Stomach (tissue), 9 donors: ENCODE results near the gene CCDC68. TPM values are rescaled to one million over a fixed set of nuclear protein-coding genes. Genes with fewer than 3 reads are reported as not detected.
"Not testable (repeated sequence)": the region's sequence is repeated elsewhere in the genome, so short reads cannot be mapped to it uniquely, and the experiment has no call there.

ENCODE experiments used
- DNase-seq, 2 donors: peaks; one replicate each; pipeline versions ENCODE4 v3.0.0 to v3.0.0-alpha.2; 2013 to 2019
- H3K27ac ChIP-seq, 5 donors: fragments of 200-600 bp in 4 of 5; sonication (generic) in 4 of 5; one replicate each; pipeline ENCODE4 v1.5.1; 2013 to 2019; ENCODE audit warnings: mild to moderate bottlenecking in 1 of 5, moderate library complexity in 1 of 5
- H3K27me3 ChIP-seq, 3 donors: fragments of 200-600 bp; sonication (generic); one replicate each; pipeline ENCODE4 v1.5.1; 2017 to 2019; ENCODE audit warnings: mixed run types in 1 of 3
- H3K36me3 ChIP-seq, 4 donors: fragments of 200-600 bp; sonication (generic); 1 replicate in 3 of 4; 2 replicates in 1 of 4; pipeline ENCODE4 v1.5.1; 2016 to 2019
- H3K4me1 ChIP-seq, 4 donors: fragments of 200-600 bp; sonication (generic); one replicate each; pipeline ENCODE4 v1.5.1; 2016 to 2019
- H3K4me3 ChIP-seq, 4 donors: fragments of 200-600 bp; sonication (generic) in 3 of 4; one replicate each; pipeline ENCODE4 v1.5.1; 2016 to 2019; ENCODE audit warnings: mild to moderate bottlenecking in 1 of 4
- H3K9me3 ChIP-seq, 4 donors: fragments of 200-600 bp; sonication (generic); one replicate each; pipeline ENCODE4 v1.5.1; 2016 to 2019
- CTCF ChIP-seq, 7 experiments: fragments of 450-650 bp in 4 of 7; fragments of 200-600 bp in 3 of 7; sonication (generic) in 3 of 7; IDR thresholded peaks; one replicate each; pipeline ENCODE4 v1.5.1; 2016 to 2019; ENCODE audit warnings: antibody characterized with exemption in 7 of 7, control low read depth in 2 of 7, mild to moderate bottlenecking in 1 of 7
- EP300 ChIP-seq: sonication (generic); formaldehyde crosslinking; IDR thresholded peaks from one replicate; pipeline ENCODE4 v1.6.1; 2017; ENCODE audit warnings: antibody characterized with exemption
- POLR2A ChIP-seq, 4 donors: fragments of 450-650 bp; IDR thresholded peaks; one replicate each; pipeline ENCODE4 v1.6.1; 2016; ENCODE audit warnings: antibody characterized with exemption in 4 of 4, control low read depth in 2 of 4, mild to moderate bottlenecking in 1 of 4, moderate library complexity in 1 of 4
- POLR2AphosphoS5 ChIP-seq, 3 donors: sonication (generic); formaldehyde crosslinking; IDR thresholded peaks; one replicate each; pipeline ENCODE4 v1.6.1; 2016; ENCODE audit warnings: antibody characterized with exemption in 3 of 3
- WGBS, 5 donors: extraction: QIAGEN DNeasy Blood & Tissue Kit in 3 of 5; methylation state at CpG; one replicate each; pipeline versions ENCODE4 v1.1.5 to v1.1.7; 2013 to 2018; 5-methylcytosine and 5-hydroxymethylcytosine counted together
- intact Hi-C: fragments of 100-400 bp; cut with DNase I; formaldehyde crosslinking; loops from one replicate; pipeline ENCODE4 v1.15.1; 2023; ENCODE audit warnings: low total_unique reads
- polyA plus RNA-seq, 3 donors: library from polyadenylated mRNA; stranded (reverse); fragments of 200-250 nt; gene quantifications; one replicate each; pipeline ENCODE4 v1.2.3, GENCODE V29; 2013
- total RNA-seq, 5 donors: library from RNA; depleted of rRNA; stranded (reverse); fragments of >200 nt; gene quantifications; one replicate each; pipeline versions ENCODE4 v1.1.0 to v1.2.3, GENCODE V29; 2014 to 2016
- donor health status: healthy with polysubstance abuse.
- donor health status: Bipolar disorder and iron deficiency.
- donor health status: healthy.

Gene CCDC68
- total and polyA plus RNA-seq, 8 donors, result 2.8 to 154 (median 22.0) TPM

- no peak for DNase-seq
- H3K4me1 ChIP-seq, result no peaks in the 10 kb centered on the region
- H3K27me3 ChIP-seq, result no peaks in the 10 kb centered on the region
- intact Hi-C loops, result loop anchor here (10.0 kb wide), 2 partner anchors 306 to 536 kb away; no protein-coding TSS in a partner anchor
- TF ChIP-seq EP300 (no peak), POLR2A (IDR thresholded peaks at IDR 0.05) (no peak), CTCF (IDR thresholded peaks at IDR 0.05) (no peak), POLR2AphosphoS5 (IDR thresholded peaks at IDR 0.05) (no peak)
- WGBS, 5 donors, result 80 to 96% (median 83%) methylated on average over 1 of the region's 1 CpG
- no peak overlapping the region for H3K4me3 ChIP-seq
- peaks cover 0 to 7% (median 2%) of the 10 kb centered on the region in 4 donors for H3K9me3 ChIP-seq
- no peaks in the 10 kb centered on the region for H3K36me3 ChIP-seq
- no peak overlapping the region for H3K27ac ChIP-seq
Observed at GRCh38 chr18:54981076-54981475, 21.8 kb upstream of the CCDC68 start.

GRCh38 chr18:54975598-54975997 is 16.3 kb upstream of the CCDC68 start:
- no peak for TF ChIP-seq POLR2A (IDR thresholded peaks at IDR 0.05)
- no peak for TF ChIP-seq CTCF (IDR thresholded peaks at IDR 0.05)
- no peak for TF ChIP-seq POLR2AphosphoS5 (IDR thresholded peaks at IDR 0.05)
- no peak for TF ChIP-seq EP300
- H3K27ac ChIP-seq, result no peak overlapping the region
- no peak for DNase-seq
- H3K4me1 ChIP-seq, result no peaks in the 10 kb centered on the region
- H3K9me3 ChIP-seq, result peaks cover 0 to 7% (median 2%) of the 10 kb centered on the region in 4 donors
- WGBS, 5 donors, result 46 to 100% (median 97%) methylated on average over 2 of the region's 2 CpGs
- no peaks in the 10 kb centered on the region for H3K27me3 ChIP-seq
- no peaks in the 10 kb centered on the region for H3K36me3 ChIP-seq
- intact Hi-C loops, result no loop called here
- H3K4me3 ChIP-seq, result no peak overlapping the region

GRCh38 chr18:54973046-54973445 is 13.8 kb upstream of the CCDC68 start:
- no peak for TF ChIP-seq EP300
- no peak for TF ChIP-seq POLR2AphosphoS5 (IDR thresholded peaks at IDR 0.05)
- TF ChIP-seq POLR2A (IDR thresholded peaks at IDR 0.05), result no peak
- no peak for TF ChIP-seq CTCF (IDR thresholded peaks at IDR 0.05)
- DNase-seq, result no peak
- Histone ChIP-seq H3K9me3 (peaks cover 0 to 2% (median under 1%) of the 10 kb centered on the region in 4 donors), H3K4me1 (no peaks in the 10 kb centered on the region), H3K36me3 (no peaks in the 10 kb centered on the region), H3K27me3 (no peaks in the 10 kb centered on the region), H3K4me3 (no peak overlapping the region), H3K27ac (no peak overlapping the region)
- intact Hi-C loops, result no loop called here
- WGBS, 5 donors, result 85 to 89% (median 87%) methylated on average over 7 of the region's 7 CpGs

GRCh38 chr18:54968807-54969206 is 9.5 kb upstream of the CCDC68 start:
- H3K4me1 ChIP-seq, result peaks cover 0 to 5% (median 0%) of the 10 kb centered on the region in 4 donors
- no peak for DNase-seq
- H3K4me3 ChIP-seq, result no peak overlapping the region
- no peaks in the 10 kb centered on the region for H3K9me3 ChIP-seq
- H3K36me3 ChIP-seq, result no peaks in the 10 kb centered on the region
- no peak for TF ChIP-seq EP300
- TF ChIP-seq POLR2A (IDR thresholded peaks at IDR 0.05), result no peak
- TF ChIP-seq POLR2AphosphoS5 (IDR thresholded peaks at IDR 0.05), result no peak
- TF ChIP-seq CTCF (IDR thresholded peaks at IDR 0.05), result no peak
- WGBS, 5 donors, result 90 to 96% (median 93%) methylated on average over 5 of the region's 5 CpGs
- H3K27me3 ChIP-seq, result no peaks in the 10 kb centered on the region
- intact Hi-C loops, result no loop called here
- no peak overlapping the region for H3K27ac ChIP-seq

GRCh38 chr18:54968237-54968636 is 9.0 kb upstream of the CCDC68 start:
- intact Hi-C loops, H3K27ac ChIP-seq, DNase-seq, H3K27me3 ChIP-seq, H3K4me3 ChIP-seq, H3K36me3 ChIP-seq, H3K9me3 ChIP-seq, H3K4me1 ChIP-seq: not testable (repeated sequence)
- 86 to 93% (median 91%) methylated on average over 9 of the region's 9 CpGs for WGBS, 5 donors
